ENCODE data around the gene TBC1D22B.

- TF ChIP-seq, protein P1, sequence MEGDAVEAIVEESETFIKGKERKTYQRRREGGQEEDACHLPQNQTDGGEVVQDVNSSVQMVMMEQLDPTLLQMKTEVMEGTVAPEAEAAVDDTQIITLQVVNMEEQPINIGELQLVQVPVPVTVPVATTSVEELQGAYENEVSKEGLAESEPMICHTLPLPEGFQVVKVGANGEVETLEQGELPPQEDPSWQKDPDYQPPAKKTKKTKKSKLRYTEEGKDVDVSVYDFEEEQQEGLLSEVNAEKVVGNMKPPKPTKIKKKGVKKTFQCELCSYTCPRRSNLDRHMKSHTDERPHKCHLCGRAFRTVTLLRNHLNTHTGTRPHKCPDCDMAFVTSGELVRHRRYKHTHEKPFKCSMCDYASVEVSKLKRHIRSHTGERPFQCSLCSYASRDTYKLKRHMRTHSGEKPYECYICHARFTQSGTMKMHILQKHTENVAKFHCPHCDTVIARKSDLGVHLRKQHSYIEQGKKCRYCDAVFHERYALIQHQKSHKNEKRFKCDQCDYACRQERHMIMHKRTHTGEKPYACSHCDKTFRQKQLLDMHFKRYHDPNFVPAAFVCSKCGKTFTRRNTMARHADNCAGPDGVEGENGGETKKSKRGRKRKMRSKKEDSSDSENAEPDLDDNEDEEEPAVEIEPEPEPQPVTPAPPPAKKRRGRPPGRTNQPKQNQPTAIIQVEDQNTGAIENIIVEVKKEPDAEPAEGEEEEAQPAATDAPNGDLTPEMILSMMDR (conservative IDR thresholded peaks at IDR 0.05; ENCODE audit: low read depth, low read length): no peak
- TF ChIP-seq EZH2 (IDR thresholded peaks at IDR 0.05; ENCODE audit: low read length, unreplicated experiment): no peak
Observed at GRCh38 chr6:37239526-37239925, 18.0 kb upstream of the TBC1D22B start.

Data from PC-3 (cell line).